B cell (primary cell): Measurements from ENCODE around the gene SYT14. TPM values are rescaled to one million over a fixed set of nuclear protein-coding genes. Genes with fewer than 3 reads are reported as not detected.

Experiments
- ATAC-seq: fragments of 200-7000 bp; cut with Tn5 transposase; one replicate; pipeline ENCODE4 v1.10.0; 2021; ENCODE audit warnings: low read depth, mild to moderate bottlenecking, moderate number of reproducible peaks, moderate library complexity
- CTCF ChIA-PET: fragments of 350-600 bp; sonication (Branson Sonifier 250); formaldehyde crosslinking; loops from one replicate; lab custom pipeline; 2021; ENCODE audit warnings: antibody characterized with exemption, inconsistent platforms; lab: Charles Lee
- POLR2A ChIA-PET: fragments of 350-600 bp; sonication (Branson Sonifier 250); formaldehyde crosslinking; loops from one replicate; lab custom pipeline; 2021; ENCODE audit warnings: antibody characterized with exemption; lab: Charles Lee
- DNase-seq: peaks from one replicate; pipeline ENCODE4 v3.0.0; 2013
- H2AFZ ChIP-seq: 2 replicates; pipeline ENCODE4 v1.6.1; 2012; ENCODE audit warnings: mild to moderate bottlenecking, low read depth, low read length; ENCODE audit not compliant: insufficient read depth, poor library complexity, severe bottlenecking
- H3K27ac ChIP-seq, 2 donors: 1 replicate in 1 of 2; 2 replicates in 1 of 2; pipeline ENCODE4 v1.5.1; 2012 to 2013; ENCODE audit warnings: low read length in 2 of 2, mild to moderate bottlenecking in 2 of 2, moderate library complexity in 1 of 2
- H3K27me3 ChIP-seq, 4 experiments: fragments of 200-600 bp in 1 of 4; sonication (generic) in 1 of 4; replicated peaks in 1 of 4; 1 replicate in 2 of 4; 2 replicates in 2 of 4; pipeline versions ENCODE4 v1.6.1 to v1.7.0; 2013 to 2016; ENCODE audit warnings: low read length in 3 of 4, mild to moderate bottlenecking in 2 of 4, mixed read lengths in 1 of 4, moderate library complexity in 1 of 4; ENCODE audit not compliant: insufficient read depth in 4 of 4, control insufficient read depth in 3 of 4; ENCODE audit errors: control extremely low read depth in 1 of 4
- H3K36me3 ChIP-seq, 2 experiments: replicated peaks in 1 of 2; 1 replicate in 1 of 2; 2 replicates in 1 of 2; pipeline versions ENCODE4 v1.6.1 to v1.7.1; 2013; ENCODE audit warnings: low read length in 1 of 2; ENCODE audit not compliant: insufficient read depth in 2 of 2, control insufficient read depth in 1 of 2; ENCODE audit errors: control extremely low read depth in 1 of 2, extremely low read depth in 1 of 2
- H3K4me1 ChIP-seq, 2 donors: fragments of 200-600 bp in 1 of 2; sonication (generic) in 1 of 2; 1 replicate in 1 of 2; 2 replicates in 1 of 2; pipeline versions ENCODE4 v1.5.1 to v1.6.1; 2013 to 2017; ENCODE audit warnings: low read length in 2 of 2; ENCODE audit not compliant: control insufficient read depth in 2 of 2, insufficient read depth in 2 of 2
- H3K4me2 ChIP-seq: replicated peaks from 2 replicates; pipeline ENCODE3; 2012; ENCODE audit warnings: mild to moderate bottlenecking, low read depth, low read length; ENCODE audit not compliant: poor library complexity, severe bottlenecking
- H3K4me3 ChIP-seq, 5 experiments: fragments of 200-600 bp in 1 of 5; sonication (generic) in 1 of 5; 1 replicate in 3 of 5; 2 replicates in 2 of 5; pipeline versions ENCODE4 v1.5.1 to v1.7.0; 2011 to 2016; ENCODE audit warnings: low read length in 4 of 5, mild to moderate bottlenecking in 4 of 5, low read depth in 2 of 5, control low read depth in 1 of 5, moderate library complexity in 1 of 5; ENCODE audit not compliant: insufficient read depth in 1 of 5; ENCODE audit errors: control extremely low read depth in 1 of 5, extremely low read depth in 1 of 5
- H3K79me2 ChIP-seq: fragments of 200-600 bp; sonication (generic); one replicate; pipeline ENCODE4 v1.6.0; 2016; ENCODE audit warnings: low read length; ENCODE audit not compliant: control insufficient read depth, insufficient read depth
- H3K9ac ChIP-seq: fragments of 200-600 bp; sonication (generic); 2 replicates; pipeline ENCODE4 v1.6.1; 2017; ENCODE audit warnings: mild to moderate bottlenecking, low read length, moderate library complexity
- H3K9me3 ChIP-seq, 3 donors: one replicate each; pipeline versions ENCODE4 v1.6.1 to v1.7.1; 2013; ENCODE audit warnings: low read length in 2 of 3; ENCODE audit not compliant: control insufficient read depth in 2 of 3, insufficient read depth in 1 of 3; ENCODE audit errors: control extremely low read depth in 1 of 3
- H4K20me1 ChIP-seq: 2 replicates; pipeline ENCODE4 v1.6.0; 2012; ENCODE audit warnings: mild to moderate bottlenecking, low read length; ENCODE audit not compliant: insufficient read depth, control insufficient read depth, poor library complexity, severe bottlenecking
- H3K27ac Mint-ChIP-seq: one replicate; pipeline ENCODE4 v1.8.0; 2021; ENCODE audit warnings: mixed read lengths
- H3K27me3 Mint-ChIP-seq: one replicate; pipeline ENCODE4 v1.8.0; 2021; ENCODE audit warnings: mixed read lengths
- H3K4me1 Mint-ChIP-seq: one replicate; pipeline ENCODE4 v1.8.0; 2021; ENCODE audit warnings: mixed read lengths
- H3K4me3 Mint-ChIP-seq: one replicate; pipeline ENCODE4 v1.8.0; 2021; ENCODE audit warnings: mixed read lengths
- H3K9me3 Mint-ChIP-seq: one replicate; pipeline ENCODE4 v1.8.0; 2022; ENCODE audit warnings: mixed read lengths; ENCODE audit not compliant: insufficient read depth
- CTCF ChIP-seq: fragments of 200-600 bp; IDR thresholded peaks from one replicate; pipeline ENCODE4 v1.8.0; 2022; ENCODE audit warnings: antibody characterized with exemption, mild to moderate bottlenecking
- EZH2 ChIP-seq: IDR thresholded peaks from 2 replicates; pipeline ENCODE4 v1.6.1; 2012; ENCODE audit warnings: borderline replicate concordance, low read depth, mild to moderate bottlenecking, moderate library complexity, low read length; ENCODE audit not compliant: insufficient read depth, poor library complexity, severe bottlenecking
- WGBS: methylation state at CpG from one replicate; pipeline ENCODE4 v1.1.5; 2013; ENCODE audit warnings: missing lambda C conversion rate; ENCODE audit not compliant: insufficient coverage; 5-methylcytosine and 5-hydroxymethylcytosine counted together
- intact Hi-C: fragments of 100-400 bp; cut with micrococcal nuclease; formaldehyde crosslinking; loops from one replicate; pipeline ENCODE4 v1.10.0; 2022
- polyA plus RNA-seq: library from polyadenylated mRNA; depleted of rRNA; stranded (reverse); fragments of >200 nt; gene quantifications from 2 replicates; pipeline ENCODE4 v1.2.3, GENCODE V29; 2012
- total RNA-seq, 2 donors: library from RNA; stranded (reverse); fragments of 120-200 nt in 1 of 2; gene quantifications; 1 replicate in 1 of 2; 2 replicates in 1 of 2; pipeline versions ENCODE4 v1.2.3 to v1.2.4, GENCODE V29; 2013 to 2022

The SYT14 gene
- total and polyA plus RNA-seq, 2 donors (not counting 1 experiment from before 2014, with no cell fraction given): not detected

DNA sequence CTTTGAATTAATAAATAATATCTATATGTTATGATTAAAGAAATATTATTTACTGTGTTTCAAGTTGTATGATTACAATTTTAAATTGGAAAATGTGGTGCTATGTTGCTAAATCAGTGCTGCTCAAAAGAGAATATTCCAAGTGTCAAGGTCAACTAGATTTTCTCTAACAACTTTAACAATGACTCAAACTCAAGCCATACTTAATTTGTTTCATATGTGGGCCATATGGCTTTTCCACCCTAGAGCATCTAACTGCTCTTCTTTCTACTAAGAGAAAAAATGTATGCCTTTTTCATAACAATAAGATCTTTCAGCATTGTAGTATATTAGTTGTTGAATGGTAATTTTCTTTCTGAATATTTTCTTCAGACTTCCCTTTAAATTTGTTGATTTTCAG is 8.3 kb upstream of the SYT14 start:
- peaks cover 24% of the 10 kb centered on the region for H3K27me3 Mint-ChIP-seq
- intact Hi-C loops: no loop called here
- no peak for ATAC-seq
- POLR2A ChIA-PET: no interaction called here
- no peaks in the 10 kb centered on the region for H3K79me2 ChIP-seq
- no peaks in the 10 kb centered on the region for H3K9me3 Mint-ChIP-seq
- no peak overlapping the region for H3K27ac Mint-ChIP-seq
- no peak overlapping the region for H3K4me2 ChIP-seq
- no peak overlapping the region for H2AFZ ChIP-seq
- H3K27ac ChIP-seq: no peak overlapping the region
- no peaks in the 10 kb centered on the region for H3K4me1 ChIP-seq
- H3K27me3 ChIP-seq: peaks cover 0 to 6% (median 0%) of the 10 kb centered on the region in 4 experiments
- H3K4me3 Mint-ChIP-seq: no peak overlapping the region
- CTCF ChIA-PET: no interaction called here
- H3K4me1 Mint-ChIP-seq: no peaks in the 10 kb centered on the region
- H3K36me3 ChIP-seq: no peaks in the 10 kb centered on the region
- no peak overlapping the region for H3K9ac ChIP-seq
- no peaks in the 10 kb centered on the region for H4K20me1 ChIP-seq
- H3K9me3 ChIP-seq: peaks cover 0 to 2% (median 0%) of the 10 kb centered on the region in 3 donors
- DNase-seq: no peak
- H3K4me3 ChIP-seq: no peak overlapping the region
- TF ChIP-seq EZH2 (no peak), CTCF (no peak)

GRCh38 chr1:209931141-209931540 is 6.9 kb upstream of the SYT14 start:
- H3K9me3 Mint-ChIP-seq: no peaks in the 10 kb centered on the region
- H3K9me3 ChIP-seq: peaks cover 0 to 2% (median 0%) of the 10 kb centered on the region in 3 donors
- POLR2A ChIA-PET: no interaction called here

More at GRCh38 chr1:209931141-209931540, 6.9 kb upstream of the SYT14 start:
- no peak overlapping the region for H3K27ac ChIP-seq
- ATAC-seq: no peak
- WGBS: no CpG with 5 or more reads among the region's 2 CpGs
- no peak overlapping the region for H3K4me3 ChIP-seq
- H3K9ac ChIP-seq: no peak overlapping the region
- H4K20me1 ChIP-seq: no peaks in the 10 kb centered on the region
- TF ChIP-seq CTCF: no peak
- no peak for TF ChIP-seq EZH2
- no peaks in the 10 kb centered on the region for H3K36me3 ChIP-seq
- no peaks in the 10 kb centered on the region for H3K4me1 ChIP-seq
- no peak overlapping the region for H3K4me2 ChIP-seq
- Mint-ChIP-seq H3K4me3 (no peak overlapping the region), H3K27ac (no peak overlapping the region), H3K4me1 (no peaks in the 10 kb centered on the region), H3K27me3 (peaks cover 25% of the 10 kb centered on the region)
- H3K27me3 ChIP-seq: peaks cover 0 to 4% (median 0%) of the 10 kb centered on the region in 4 experiments
- intact Hi-C loops: no loop called here
- DNase-seq: no peak
- no peaks in the 10 kb centered on the region for H3K79me2 ChIP-seq
- no peak overlapping the region for H2AFZ ChIP-seq
- CTCF ChIA-PET: no interaction called here
